Measurements from ENCODE around the gene LYPD6B. TPM values are rescaled to one million over a fixed set of nuclear protein-coding genes. Genes with fewer than 3 reads are reported as not detected.

The LYPD6B gene
- total and polyA plus RNA-seq, 7 donors: not detected

DNA sequence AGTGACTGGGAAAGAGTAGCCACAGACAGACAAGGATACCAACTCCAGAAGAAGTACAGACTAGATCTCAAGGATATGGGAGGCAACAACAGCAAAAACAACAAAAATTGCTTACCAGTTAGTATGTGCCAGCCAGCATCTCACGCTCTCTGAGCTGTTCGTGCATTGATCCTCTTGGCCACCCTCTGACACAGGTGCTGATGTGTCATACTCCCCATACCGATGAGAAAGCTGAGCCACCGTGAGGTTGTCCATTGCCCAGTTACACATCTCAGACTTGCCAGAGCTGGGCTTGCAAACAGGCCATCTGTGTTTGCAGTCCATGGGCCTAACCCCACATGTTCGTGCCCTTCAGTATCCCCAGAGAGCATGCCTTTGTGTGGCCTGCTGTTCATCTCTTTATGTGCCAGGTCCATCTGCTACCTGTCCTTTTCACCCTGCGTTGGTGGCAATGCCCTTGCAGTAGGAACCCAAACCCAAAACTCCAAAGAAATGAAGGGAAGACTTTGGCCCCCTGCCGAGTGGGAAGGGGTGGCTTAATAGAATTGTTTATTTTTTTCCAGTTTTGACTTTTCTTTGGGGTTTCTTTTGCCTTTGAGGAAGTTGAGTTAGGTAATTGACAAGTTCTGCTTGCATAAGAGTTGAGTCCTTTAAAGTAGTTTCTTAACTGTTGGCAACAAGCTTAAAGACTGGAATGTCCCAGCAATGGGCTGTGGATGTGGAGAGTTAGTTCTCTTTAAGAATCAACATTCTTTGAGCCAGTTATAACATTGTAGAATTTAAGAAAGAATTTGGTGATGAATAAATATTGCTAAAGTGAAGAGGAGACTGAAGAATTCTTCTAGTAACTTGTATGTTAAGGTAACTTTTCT lies 46.7 kb downstream of the LYPD6B start:
- DNase-seq: no peak
- Histone ChIP-seq H3K4me1 (no peaks in the 10 kb centered on the region), H3K27ac (no peak overlapping the region), H3K27me3 (ENCODE audit: insufficient read depth in 3 of 3, low read length in 2 of 3) (no peaks in the 10 kb centered on the region), H3K4me3 (no peak overlapping the region), H3K9me3 (no peaks in the 10 kb centered on the region), H3K36me3 (ENCODE audit: insufficient read depth in 1 of 2, low read depth in 1 of 2) (no peaks in the 10 kb centered on the region)
- intact Hi-C loops (cut with DNase I): no loop called here
- TF ChIP-seq, protein P1, sequence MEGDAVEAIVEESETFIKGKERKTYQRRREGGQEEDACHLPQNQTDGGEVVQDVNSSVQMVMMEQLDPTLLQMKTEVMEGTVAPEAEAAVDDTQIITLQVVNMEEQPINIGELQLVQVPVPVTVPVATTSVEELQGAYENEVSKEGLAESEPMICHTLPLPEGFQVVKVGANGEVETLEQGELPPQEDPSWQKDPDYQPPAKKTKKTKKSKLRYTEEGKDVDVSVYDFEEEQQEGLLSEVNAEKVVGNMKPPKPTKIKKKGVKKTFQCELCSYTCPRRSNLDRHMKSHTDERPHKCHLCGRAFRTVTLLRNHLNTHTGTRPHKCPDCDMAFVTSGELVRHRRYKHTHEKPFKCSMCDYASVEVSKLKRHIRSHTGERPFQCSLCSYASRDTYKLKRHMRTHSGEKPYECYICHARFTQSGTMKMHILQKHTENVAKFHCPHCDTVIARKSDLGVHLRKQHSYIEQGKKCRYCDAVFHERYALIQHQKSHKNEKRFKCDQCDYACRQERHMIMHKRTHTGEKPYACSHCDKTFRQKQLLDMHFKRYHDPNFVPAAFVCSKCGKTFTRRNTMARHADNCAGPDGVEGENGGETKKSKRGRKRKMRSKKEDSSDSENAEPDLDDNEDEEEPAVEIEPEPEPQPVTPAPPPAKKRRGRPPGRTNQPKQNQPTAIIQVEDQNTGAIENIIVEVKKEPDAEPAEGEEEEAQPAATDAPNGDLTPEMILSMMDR (IDR thresholded peaks at IDR 0.05): no peak
- WGBS, 3 donors: 46 to 58% (median 52%) methylated on average over 7 of the region's 7 CpGs
- no peak for ATAC-seq

DNA sequence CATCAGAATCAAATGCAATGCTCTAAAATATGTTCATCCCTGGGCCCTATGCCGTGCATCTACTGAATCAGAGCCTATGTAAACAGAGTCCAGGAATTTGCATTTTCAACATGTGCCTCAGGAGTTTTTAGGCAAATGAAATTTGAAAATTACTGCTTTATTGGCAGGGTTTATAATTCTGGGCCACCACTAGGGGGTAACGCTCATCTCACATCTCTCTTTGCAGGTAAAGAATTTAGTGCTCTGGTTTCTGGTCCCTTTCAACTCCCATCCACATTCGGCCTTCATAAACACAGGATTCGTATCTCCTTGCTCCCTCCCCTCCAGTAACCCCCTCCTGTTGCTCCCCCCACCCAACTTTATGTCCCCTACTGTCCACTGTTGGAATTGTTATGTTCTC lies 49.3 kb downstream of the LYPD6B start:
- DNase-seq (no peak), ATAC-seq (no peak)
- 89 to 94% (median 91%) methylated on average over 4 of the region's 4 CpGs for WGBS, 3 donors
- Histone ChIP-seq H3K9me3 (no peaks in the 10 kb centered on the region), H3K27me3 (ENCODE audit: insufficient read depth in 3 of 3, low read length in 2 of 3) (no peaks in the 10 kb centered on the region), H3K4me1 (no peaks in the 10 kb centered on the region), H3K36me3 (ENCODE audit: insufficient read depth in 1 of 2, low read depth in 1 of 2) (no peaks in the 10 kb centered on the region), H3K27ac (no peak overlapping the region), H3K4me3 (no peak overlapping the region)
- intact Hi-C loops (cut with DNase I): no loop called here
- TF ChIP-seq, protein P1 (IDR thresholded peaks at IDR 0.05): no peak

DNA sequence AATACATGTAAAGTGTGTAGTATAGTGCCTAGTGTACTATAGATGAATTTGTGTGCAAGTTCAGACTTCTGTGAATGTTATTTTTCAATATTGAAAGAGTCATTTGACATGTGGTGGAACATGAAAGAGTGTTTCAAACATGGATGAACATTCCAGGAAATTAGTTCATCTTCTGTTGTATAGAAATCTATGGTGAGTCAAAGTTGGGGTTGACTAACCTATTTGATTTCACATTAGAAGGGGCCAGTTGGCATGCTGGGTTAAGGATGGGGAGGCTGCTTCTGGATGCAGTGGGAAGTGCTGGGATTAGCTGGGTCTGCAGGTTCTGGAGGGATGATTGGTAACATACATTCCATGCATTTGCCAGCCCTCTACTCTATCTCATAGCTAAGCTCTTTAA lies 50.6 kb downstream of the LYPD6B start:
- DNase-seq: no peak
- Histone ChIP-seq H3K27me3 (ENCODE audit: insufficient read depth in 3 of 3, low read length in 2 of 3) (no peaks in the 10 kb centered on the region), H3K4me3 (no peak overlapping the region), H3K4me1 (no peaks in the 10 kb centered on the region), H3K9me3 (no peaks in the 10 kb centered on the region), H3K27ac (no peak overlapping the region), H3K36me3 (ENCODE audit: insufficient read depth in 1 of 2, low read depth in 1 of 2) (no peaks in the 10 kb centered on the region)
- TF ChIP-seq, protein P1 (IDR thresholded peaks at IDR 0.05): no peak
- intact Hi-C loops (cut with DNase I): no loop called here
- ATAC-seq: no peak

DNA sequence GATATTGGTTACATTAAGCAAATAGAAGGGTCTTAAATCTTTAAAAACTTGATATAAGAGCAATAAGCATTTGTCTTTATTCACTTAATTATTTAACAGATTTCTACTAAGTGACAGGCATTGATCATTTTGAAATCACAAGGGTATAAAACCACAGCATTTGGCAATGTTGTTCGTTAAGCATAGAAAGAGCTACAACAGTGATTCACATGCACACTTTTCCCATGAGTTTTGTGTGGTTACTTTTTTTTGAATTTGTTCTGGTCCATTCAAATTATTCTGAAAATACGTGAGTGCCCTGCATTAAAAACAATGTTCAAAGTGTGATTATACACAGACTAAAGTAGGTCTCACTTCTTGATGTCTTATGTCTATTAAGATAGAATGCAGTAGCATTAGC lies 52.2 kb downstream of the LYPD6B start:
- no peaks in the 10 kb centered on the region for H3K36me3 ChIP-seq (ENCODE audit: insufficient read depth in 1 of 2, low read depth in 1 of 2)
- no peaks in the 10 kb centered on the region for H3K9me3 ChIP-seq
- H3K27ac ChIP-seq: no peak overlapping the region
- H3K27me3 ChIP-seq (ENCODE audit: insufficient read depth in 3 of 3, low read length in 2 of 3): peaks cover 0 to under 1% (median 0%) of the 10 kb centered on the region in 3 donors
- intact Hi-C loops (cut with DNase I): no loop called here
- no peak overlapping the region for H3K4me3 ChIP-seq
- DNase-seq (no peak), ATAC-seq (no peak)
- H3K4me1 ChIP-seq: no peaks in the 10 kb centered on the region
- 57 to 76% (median 67%) methylated on average over 2 of the region's 2 CpGs for whole genome bisulfite sequencing, 3 donors
- TF ChIP-seq, protein P1 (IDR thresholded peaks at IDR 0.05): no peak

DNA sequence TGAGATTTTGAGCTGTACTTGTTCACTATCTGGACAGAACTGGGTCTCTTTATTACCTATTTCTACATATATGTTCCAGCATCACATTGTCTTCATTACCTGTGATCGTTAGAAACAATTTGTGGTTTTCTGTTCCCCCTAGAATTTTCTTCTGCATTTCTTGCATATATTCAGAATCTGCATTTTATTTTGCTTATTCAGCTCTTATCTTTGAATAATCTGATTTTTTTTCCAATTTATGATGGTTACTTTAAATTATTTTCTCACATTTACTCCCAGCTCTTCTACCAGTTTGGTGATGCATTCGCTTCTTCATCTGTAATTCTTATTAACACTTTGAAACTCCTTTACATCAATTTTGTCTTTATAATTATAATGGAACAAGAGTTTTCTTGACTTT lies 55.1 kb downstream of the LYPD6B start:
- DNase-seq (no peak), ATAC-seq (no peak)
- no peaks in the 10 kb centered on the region for H3K36me3 ChIP-seq (ENCODE audit: insufficient read depth in 1 of 2, low read depth in 1 of 2)
- 87 to 97% (median 92%) methylated on average over 2 of the region's 2 CpGs for WGBS, 3 donors
- H3K27me3 ChIP-seq (ENCODE audit: insufficient read depth in 3 of 3, low read length in 2 of 3): peaks cover 0 to 5% (median 0%) of the 10 kb centered on the region in 3 donors
- intact Hi-C loops (cut with DNase I): no loop called here
- H3K4me3 ChIP-seq: no peak overlapping the region
- TF ChIP-seq, protein P1 (IDR thresholded peaks at IDR 0.05): no peak
- H3K27ac ChIP-seq: no peak overlapping the region
- no peaks in the 10 kb centered on the region for H3K9me3 ChIP-seq
- H3K4me1 ChIP-seq: no peaks in the 10 kb centered on the region
